Choroid plexus epithelial cell (primary cell): ENCODE measurements around the gene VPS13A.

Experiments
- DNase-seq: peaks from one replicate; pipeline ENCODE4 v3.0.0-alpha.2; 2010; ENCODE audit warnings: low read depth
- H3K4me3 ChIP-seq: 2 replicates; pipeline ENCODE4 v1.5.1; 2011; ENCODE audit warnings: low read depth, mild to moderate bottlenecking, control low read depth, low read length, moderate library complexity
- TF ChIP-seq, protein P1 (sequence below): conservative IDR thresholded peaks from 2 replicates; pipeline ENCODE4 v1.5.1; 2011; ENCODE audit warnings: low read depth, mild to moderate bottlenecking, control low read depth, inconsistent platforms, low read length, moderate library complexity

Gene VPS13A

DNA sequence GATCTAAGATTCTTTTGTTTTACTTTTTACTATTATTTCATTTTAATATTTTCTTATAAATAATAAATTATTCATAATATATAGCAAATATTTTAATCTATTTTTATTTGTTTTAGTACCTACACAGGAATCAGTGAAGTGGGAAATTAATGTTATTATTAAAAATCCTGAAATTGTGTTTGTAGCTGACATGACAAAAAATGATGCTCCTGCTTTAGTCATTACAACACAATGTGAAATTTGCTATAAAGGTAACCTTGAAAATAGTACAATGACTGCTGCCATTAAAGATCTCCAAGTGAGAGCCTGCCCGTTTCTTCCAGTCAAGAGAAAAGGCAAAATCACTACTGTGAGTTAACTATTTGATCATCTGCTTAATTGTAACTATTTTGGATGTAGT lies 138.7 kb downstream of the VPS13A start:
- no peak for DNase-seq
- TF ChIP-seq, protein P1, sequence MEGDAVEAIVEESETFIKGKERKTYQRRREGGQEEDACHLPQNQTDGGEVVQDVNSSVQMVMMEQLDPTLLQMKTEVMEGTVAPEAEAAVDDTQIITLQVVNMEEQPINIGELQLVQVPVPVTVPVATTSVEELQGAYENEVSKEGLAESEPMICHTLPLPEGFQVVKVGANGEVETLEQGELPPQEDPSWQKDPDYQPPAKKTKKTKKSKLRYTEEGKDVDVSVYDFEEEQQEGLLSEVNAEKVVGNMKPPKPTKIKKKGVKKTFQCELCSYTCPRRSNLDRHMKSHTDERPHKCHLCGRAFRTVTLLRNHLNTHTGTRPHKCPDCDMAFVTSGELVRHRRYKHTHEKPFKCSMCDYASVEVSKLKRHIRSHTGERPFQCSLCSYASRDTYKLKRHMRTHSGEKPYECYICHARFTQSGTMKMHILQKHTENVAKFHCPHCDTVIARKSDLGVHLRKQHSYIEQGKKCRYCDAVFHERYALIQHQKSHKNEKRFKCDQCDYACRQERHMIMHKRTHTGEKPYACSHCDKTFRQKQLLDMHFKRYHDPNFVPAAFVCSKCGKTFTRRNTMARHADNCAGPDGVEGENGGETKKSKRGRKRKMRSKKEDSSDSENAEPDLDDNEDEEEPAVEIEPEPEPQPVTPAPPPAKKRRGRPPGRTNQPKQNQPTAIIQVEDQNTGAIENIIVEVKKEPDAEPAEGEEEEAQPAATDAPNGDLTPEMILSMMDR = no peak
- H3K4me3 ChIP-seq = no peak overlapping the region

DNA sequence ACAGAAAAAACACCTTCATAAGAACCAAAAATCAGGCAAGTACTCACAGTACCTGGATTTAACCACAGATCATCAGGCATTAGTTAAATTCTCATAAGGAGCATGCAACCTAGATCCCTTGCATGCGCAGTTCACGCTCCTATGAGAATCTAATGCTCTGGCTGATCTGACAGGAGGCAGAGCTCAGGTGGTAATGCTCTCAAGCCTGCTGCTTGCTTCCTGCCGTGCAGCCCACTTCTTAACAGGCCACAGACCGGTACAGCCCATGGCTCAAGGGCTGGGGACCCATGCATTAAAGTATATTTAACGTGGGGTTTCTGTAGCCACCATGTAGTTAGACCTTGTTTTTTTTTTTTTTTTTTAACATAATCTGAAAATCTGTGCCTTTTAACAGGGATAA lies 147.7 kb downstream of the VPS13A start:
- TF ChIP-seq, protein P1 = no peak
- H3K4me3 ChIP-seq = no peak overlapping the region

GRCh38 chr9:77328102-77328501 lies 150.8 kb downstream of the VPS13A start:
- no peak overlapping the region for H3K4me3 ChIP-seq
- TF ChIP-seq, protein P1 = no peak
- no peak for DNase-seq

More for the DNA sequence above, 147.7 kb downstream of the VPS13A start:
- DNase-seq = no peak

DNA sequence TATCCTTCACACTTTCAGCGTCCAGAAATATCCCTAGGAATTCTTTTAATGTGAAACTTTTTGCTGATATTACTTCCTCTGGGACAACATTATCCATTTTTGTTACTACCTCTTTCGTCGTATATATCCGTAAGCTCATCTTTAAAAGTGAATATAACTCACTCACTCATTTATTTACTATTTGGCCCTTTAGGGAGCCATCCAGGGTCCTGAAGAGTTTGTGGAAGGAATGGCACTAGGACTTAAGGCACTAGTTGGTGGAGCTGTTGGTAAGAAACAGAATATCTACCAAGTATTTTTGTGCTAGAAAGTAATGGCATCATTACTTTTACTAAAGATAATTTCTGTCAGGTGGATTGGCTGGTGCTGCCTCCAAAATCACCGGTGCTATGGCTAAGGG lies 192.7 kb downstream of the VPS13A start:
- H3K4me3 ChIP-seq = no peak overlapping the region
- no peak for DNase-seq
- TF ChIP-seq, protein P1 = no peak

DNA sequence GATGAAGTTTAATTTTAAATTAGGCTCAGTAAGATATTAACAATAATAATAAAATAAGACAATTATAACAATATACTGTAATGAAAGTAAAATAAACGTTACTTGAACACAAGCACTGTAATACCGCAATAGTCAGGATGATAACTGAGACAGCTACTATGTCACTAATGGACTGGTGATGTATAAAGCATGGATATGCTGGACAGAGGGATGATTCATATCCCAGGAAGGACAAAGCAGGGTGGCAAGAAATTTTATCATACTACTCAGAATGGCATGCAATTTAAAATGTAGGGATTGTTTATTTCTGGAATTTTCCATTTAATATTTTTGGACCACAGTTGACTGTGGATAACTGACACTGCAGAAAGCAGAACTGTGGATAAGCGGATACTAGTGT lies 196.9 kb downstream of the VPS13A start:
- DNase-seq = no peak
- no peak overlapping the region for H3K4me3 ChIP-seq
- TF ChIP-seq, protein P1 = no peak

GRCh38 chr9:77375956-77376532 lies 198.7 kb downstream of the VPS13A start:
- H3K4me3 ChIP-seq = no peak overlapping the region
- peak; percentile 65 for DNase-seq
- TF ChIP-seq, protein P1 = no peak

- no peak overlapping the region for H3K4me3 ChIP-seq
- TF ChIP-seq, protein P1 = no peak
- DNase-seq = peak; percentile 80
Observed at GRCh38 chr9:77384406-77384805, 207.1 kb downstream of the VPS13A start.
